AG04449 (cell line): ENCODE results near the gene PVR.

Experiments used
- CTCF ChIA-PET: fragments of 350-600 bp; formaldehyde crosslinking; extraction: SDS; loops from one replicate; lab custom pipeline; 2021; ENCODE audit warnings: antibody characterized with exemption; lab: Yijun Ruan, JAX
- POLR2A ChIA-PET: fragments of 400-600, 350-600 bp; formaldehyde crosslinking; extraction: SDS; loops from one replicate; lab custom pipeline; 2020; ENCODE audit warnings: antibody characterized with exemption, inconsistent platforms; lab: Yijun Ruan, JAX
- DNase-seq: peaks from one replicate; pipeline ENCODE4 v3.0.0-alpha.2; 2010; ENCODE audit warnings: low read depth, low spot score
- H3K4me3 ChIP-seq: 2 replicates; pipeline ENCODE4 v1.5.1; 2011; ENCODE audit warnings: low read depth, mild to moderate bottlenecking, control low read depth, low read length
- CTCF ChIP-seq: IDR thresholded peaks from one replicate; pipeline ENCODE4 v1.5.1; 2011; ENCODE audit warnings: mild to moderate bottlenecking, moderate library complexity, low read length, control low read depth, inconsistent platforms; ENCODE audit not compliant: insufficient read depth; ENCODE audit errors: missing control alignments

The PVR gene

GRCh38 chr19:44694184-44694579 is 50.5 kb downstream of the PVR start:
- no peak for DNase-seq
- POLR2A ChIA-PET: no interaction called here

GRCh38 chr19:44696939-44697669 is 53.4 kb downstream of the PVR start:
- DNase-seq: no peak
- POLR2A ChIA-PET: no interaction called here
- TF ChIP-seq CTCF: no peak
- no peak overlapping the region for H3K4me3 ChIP-seq
- CTCF ChIA-PET: interaction anchor here (0.7 to 1.3 kb wide), 3 partner anchors 9 to 126 kb away, joined by 3 read pairs; no protein-coding TSS in a partner anchor

More at GRCh38 chr19:44694184-44694579, 50.5 kb downstream of the PVR start:
- CTCF ChIA-PET: interaction anchor here (0.6 to 7.7 kb wide), 6 partner anchors 26 to 123 kb away, joined by 3 to 128 read pairs (median 4); no protein-coding TSS in a partner anchor
- TF ChIP-seq CTCF: peak; percentile 22
- H3K4me3 ChIP-seq: no peak overlapping the region

- H3K4me3 ChIP-seq: no peak overlapping the region
- TF ChIP-seq CTCF: no peak
- POLR2A ChIA-PET: no interaction called here
- CTCF ChIA-PET: interaction anchor here (0.7 kb wide), 1 partner anchor 9 kb away, joined by 3 read pairs; no protein-coding TSS in a partner anchor
- no peak for DNase-seq
These were observed 53.9 kb downstream of the PVR start for GRCh38 chr19:44697670-44698034.

- no peak within 1 kb of the TSS for H3K4me3 ChIP-seq
- no peak for TF ChIP-seq CTCF
- no peak for DNase-seq
- CTCF ChIA-PET: no interaction called here
- POLR2A ChIA-PET: no interaction called here
These were observed 54.9 kb downstream of the PVR start, which contains the start of gene CEACAM16 for GRCh38 chr19:44698492-44699201. TSS of gene CEACAM16 (plus strand) at chr19:44699151. CDS start at chr19:44701457, 2,306 bp downstream.

GRCh38 chr19:44700547-44700946 is 56.8 kb downstream of the PVR start:
- ChIA-PET CTCF (interaction anchor here (0.6 to 3.1 kb wide), 3 partner anchors 11 to 133 kb away, joined by 4 to 32 read pairs (median 5); no protein-coding TSS in a partner anchor), POLR2A (interaction anchor here (0.7 kb wide), 1 partner anchor 18 kb away, joined by 4 read pairs; no protein-coding TSS in a partner anchor)
- DNase-seq: no peak
- H3K4me3 ChIP-seq: no peak overlapping the region
- TF ChIP-seq CTCF: no peak

GRCh38 chr19:44701228-44701627 is 57.5 kb downstream of the PVR start:
- TF ChIP-seq CTCF: no peak
- CTCF ChIA-PET: interaction anchor here (2.3 to 3.1 kb wide), 2 partner anchors 12 to 83 kb away, joined by 8 to 32 read pairs; no protein-coding TSS in a partner anchor
- H3K4me3 ChIP-seq: no peak overlapping the region
- POLR2A ChIA-PET: no interaction called here
- DNase-seq: no peak
